ENCODE measurements around the gene TUBA4A. TPM values are rescaled to one million over a fixed set of nuclear protein-coding genes. Genes with fewer than 3 reads are reported as not detected.
A peak's percentile ranks its signal among the peaks of the same experiment; 100 is the strongest.

TUBA4A gene
- total RNA-seq, 6 donors from 2014 or later: 17.8 to 52.1 (median 40.3) TPM

- Histone ChIP-seq H3K36me3 (peaks cover 17 to 64% (median 54%) of the 10 kb centered on the region in 4 donors), H3K4me1 (peaks cover 15 to 22% (median 18%) of the 10 kb centered on the region in 4 donors), H3K27ac (no peak overlapping the region), H3K4me3 (no peak overlapping the region), H3K27me3 (no peaks in the 10 kb centered on the region), H3K9me3 (no peaks in the 10 kb centered on the region)
- DNase-seq (peak in 1 of 2 donors; percentile 39), ATAC-seq (ENCODE audit: low FRiP score in 2 of 2) (no peak)
- 93 to 96% methylated on average over 15 to 17 of the region's 17 CpGs for WGBS, 2 donors
- TF ChIP-seq POLR2A (IDR thresholded peaks at IDR 0.05) (no peak), CTCF (IDR thresholded peaks at IDR 0.05) (no peak), EP300 (IDR thresholded peaks at IDR 0.05) (no peak), POLR2AphosphoS5 (IDR thresholded peaks at IDR 0.05) (no peak)
Measured at GRCh38 chr2:219282943-219283581, 29.3 kb upstream of the TUBA4A start.

GRCh38 chr2:219282375-219282774 is 28.7 kb upstream of the TUBA4A start:
- Histone ChIP-seq H3K27ac (no peak overlapping the region), H3K4me1 (peaks cover 22 to 29% (median 24%) of the 10 kb centered on the region in 4 donors), H3K36me3 (peaks cover 17 to 64% (median 54%) of the 10 kb centered on the region in 4 donors), H3K4me3 (no peak overlapping the region), H3K27me3 (no peaks in the 10 kb centered on the region), H3K9me3 (no peaks in the 10 kb centered on the region)
- ATAC-seq (ENCODE audit: low FRiP score in 2 of 2) (no peak), DNase-seq (no peak)
- no peak for TF ChIP-seq POLR2A (IDR thresholded peaks at IDR 0.05)
- no peak for TF ChIP-seq EP300 (IDR thresholded peaks at IDR 0.05)
- no peak for TF ChIP-seq CTCF (IDR thresholded peaks at IDR 0.05)
- TF ChIP-seq POLR2AphosphoS5 (IDR thresholded peaks at IDR 0.05): no peak
- WGBS, 2 donors: 88 to 92% methylated on average over 5 of the region's 5 CpGs

GRCh38 chr2:219281588-219281987 is 27.9 kb upstream of the TUBA4A start:
- H3K36me3 ChIP-seq: peaks cover 17 to 60% (median 53%) of the 10 kb centered on the region in 4 donors
- H3K27me3 ChIP-seq: no peaks in the 10 kb centered on the region
- no peak overlapping the region for H3K27ac ChIP-seq
- H3K9me3 ChIP-seq: no peaks in the 10 kb centered on the region
- DNase-seq (no peak), ATAC-seq (ENCODE audit: low FRiP score in 2 of 2) (no peak)
- TF ChIP-seq CTCF (IDR thresholded peaks at IDR 0.05) (no peak), POLR2AphosphoS5 (IDR thresholded peaks at IDR 0.05) (no peak), POLR2A (IDR thresholded peaks at IDR 0.05) (no peak), EP300 (IDR thresholded peaks at IDR 0.05) (no peak)
- peaks cover 22 to 29% (median 24%) of the 10 kb centered on the region in 4 donors for H3K4me1 ChIP-seq
- 75 to 85% methylated on average over 2 to 8 of the region's 8 CpGs for WGBS, 2 donors
- no peak overlapping the region for H3K4me3 ChIP-seq

- TF ChIP-seq POLR2A (IDR thresholded peaks at IDR 0.05) (no peak), POLR2AphosphoS5 (IDR thresholded peaks at IDR 0.05) (no peak), EP300 (IDR thresholded peaks at IDR 0.05) (no peak), CTCF (IDR thresholded peaks at IDR 0.05) (no peak)
- Histone ChIP-seq H3K27ac (peak overlapping the region in 3 of 4 donors; percentile 97 to 100 (median 98)), H3K36me3 (peaks cover 17 to 53% (median 47%) of the 10 kb centered on the region in 4 donors), H3K9me3 (no peaks in the 10 kb centered on the region), H3K4me3 (no peak overlapping the region), H3K27me3 (no peaks in the 10 kb centered on the region), H3K4me1 (peaks cover 22 to 29% (median 24%) of the 10 kb centered on the region in 4 donors)
- 90 to 94% methylated on average over 2 to 4 of the region's 4 CpGs for whole genome bisulfite sequencing, 2 donors
- ATAC-seq (ENCODE audit: low FRiP score in 2 of 2): no peak
- DNase-seq: no peak
Measured at GRCh38 chr2:219280651-219281050, 26.9 kb upstream of the TUBA4A start.
